ENCODE data around the gene TOE1.
A peak's percentile ranks its signal among the peaks of the same experiment; 100 is the strongest.

Gene TOE1

GRCh38 chr1:45326627-45327623 is 13.0 kb upstream of the TOE1 start, which contains the start of gene HPDL:
Gene HPDL, plus strand, starts transcription at chr1:45326895. Its CDS starts 254 bp downstream, at chr1:45327149.
- peak; percentile 47 to 83 (median 57) for DNase-seq (ENCODE audit: low read depth in 3 of 3)

- DNase-seq (ENCODE audit: low read depth in 3 of 3), result no peak
Measured at GRCh38 chr1:45327644-45328515, 12.1 kb upstream of the TOE1 start.

GRCh38 chr1:45328680-45329079 is 11.3 kb upstream of the TOE1 start:
- no peak for DNase-seq (ENCODE audit: low read depth in 3 of 3)

GRCh38 chr1:45329445-45329844 is 10.5 kb upstream of the TOE1 start:
- DNase-seq (ENCODE audit: low read depth in 3 of 3), result no peak

GRCh38 chr1:45331436-45332345 is 8.3 kb upstream of the TOE1 start:
- DNase-seq (ENCODE audit: low read depth in 3 of 3), result no peak

- DNase-seq (ENCODE audit: low read depth in 3 of 3), result no peak
Measured at GRCh38 chr1:45332346-45332720, 7.6 kb upstream of the TOE1 start.

- no peak for DNase-seq (ENCODE audit: low read depth in 3 of 3)
Measured at GRCh38 chr1:45334308-45335245, 5.4 kb upstream of the TOE1 start.

GRCh38 chr1:45335855-45336324 is 4.1 kb upstream of the TOE1 start:
- no peak for DNase-seq (ENCODE audit: low read depth in 3 of 3)

- no peak for DNase-seq (ENCODE audit: low read depth in 3 of 3)
Measured at GRCh38 chr1:45337630-45338325, 2.2 kb upstream of the TOE1 start.

- no peak for DNase-seq (ENCODE audit: low read depth in 3 of 3)
Measured at GRCh38 chr1:45340816-45341466, 971 bp downstream of the TOE1 start.

GRCh38 chr1:45344499-45344898 is 4.5 kb downstream of the TOE1 start:
- DNase-seq (ENCODE audit: low read depth in 3 of 3), result no peak

GRCh38 chr1:45345014-45345413 is 5.0 kb downstream of the TOE1 start:
- no peak for DNase-seq (ENCODE audit: low read depth in 3 of 3)

- no peak for DNase-seq (ENCODE audit: low read depth in 3 of 3)
Measured at GRCh38 chr1:45346473-45346872, 6.5 kb downstream of the TOE1 start.

GRCh38 chr1:45348020-45348419 is 8.1 kb downstream of the TOE1 start:
- no peak for DNase-seq (ENCODE audit: low read depth in 3 of 3)

GRCh38 chr1:45348609-45348965 is 8.6 kb downstream of the TOE1 start:
- no peak for DNase-seq (ENCODE audit: low read depth in 3 of 3)

- no peak for DNase-seq (ENCODE audit: low read depth in 3 of 3)
Measured at GRCh38 chr1:45348966-45349677, 9.2 kb downstream of the TOE1 start.

- no peak for DNase-seq (ENCODE audit: low read depth in 3 of 3)
Measured at GRCh38 chr1:45351508-45351907, 11.5 kb downstream of the TOE1 start.

GRCh38 chr1:45353685-45354084 is 13.7 kb downstream of the TOE1 start:
- no peak for DNase-seq (ENCODE audit: low read depth in 3 of 3)
